Stimulated activated CD4-positive, alpha-beta T cell treated with anti-CD3 and anti-CD28 coated beads, Interleukin-2, amount 100 ng/mL, for 4 hours (primary cell): ENCODE measurements around the gene RORC.
A peak's percentile ranks its signal among the peaks of the same experiment; 100 is the strongest.
"Not testable (repeated sequence)": the region's sequence is repeated elsewhere in the genome, so short reads cannot be mapped to it uniquely, and the experiment has no call there.

ENCODE experiments used
- DNase-seq: peaks from one replicate; pipeline ENCODE4 v3.0.0-alpha.2; 2020; ENCODE audit warnings: low read depth

RORC gene

GRCh38 chr1:151774256-151774922 is 57.2 kb downstream of the RORC start:
- no peak for DNase-seq

- no peak for DNase-seq
Observed at GRCh38 chr1:151773702-151774101, 57.9 kb downstream of the RORC start.

DNA sequence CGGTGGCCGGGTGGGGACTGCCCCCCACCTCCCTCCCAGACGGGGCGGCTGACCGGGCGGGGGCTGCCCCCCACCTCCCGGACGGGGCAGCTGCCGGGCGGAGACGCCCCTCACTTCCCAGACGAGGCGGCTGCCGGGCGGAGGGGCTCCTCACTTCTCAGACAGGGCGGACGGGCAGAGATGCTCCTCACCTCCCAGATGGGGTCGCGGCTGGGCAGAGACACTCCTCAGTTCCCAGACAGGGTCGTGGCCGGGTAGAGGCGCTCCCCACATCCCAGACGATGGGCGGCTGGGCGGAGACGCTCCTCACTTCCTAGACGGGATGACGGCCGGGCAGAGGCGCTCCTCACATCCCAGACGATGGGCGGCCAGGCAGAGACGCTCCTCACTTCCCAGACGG is 62.3 kb downstream of the RORC start:
- not testable (repeated sequence) for DNase-seq

- not testable (repeated sequence) for DNase-seq
Observed at GRCh38 chr1:151768351-151769066, 63.1 kb downstream of the RORC start.

DNA sequence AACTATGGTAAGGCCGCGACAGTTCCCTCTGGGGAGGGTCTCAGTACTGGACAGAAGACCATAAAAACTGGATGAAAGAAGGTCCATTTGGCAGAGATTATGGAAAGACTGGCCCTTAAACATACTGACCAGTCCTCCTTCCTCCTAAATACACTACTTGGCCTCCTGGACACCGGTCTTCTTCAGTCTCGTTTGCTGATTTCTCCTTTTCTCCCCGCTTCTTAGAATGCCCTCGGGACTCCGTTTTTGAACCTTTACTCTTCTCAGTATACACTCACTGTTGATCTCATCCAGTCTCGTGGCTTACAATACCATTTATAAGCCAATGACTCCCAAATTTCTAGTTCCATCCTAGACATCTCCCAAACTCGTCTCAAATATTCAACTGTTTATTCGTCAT is 67.6 kb downstream of the RORC start:
- DNase-seq: no peak

DNA sequence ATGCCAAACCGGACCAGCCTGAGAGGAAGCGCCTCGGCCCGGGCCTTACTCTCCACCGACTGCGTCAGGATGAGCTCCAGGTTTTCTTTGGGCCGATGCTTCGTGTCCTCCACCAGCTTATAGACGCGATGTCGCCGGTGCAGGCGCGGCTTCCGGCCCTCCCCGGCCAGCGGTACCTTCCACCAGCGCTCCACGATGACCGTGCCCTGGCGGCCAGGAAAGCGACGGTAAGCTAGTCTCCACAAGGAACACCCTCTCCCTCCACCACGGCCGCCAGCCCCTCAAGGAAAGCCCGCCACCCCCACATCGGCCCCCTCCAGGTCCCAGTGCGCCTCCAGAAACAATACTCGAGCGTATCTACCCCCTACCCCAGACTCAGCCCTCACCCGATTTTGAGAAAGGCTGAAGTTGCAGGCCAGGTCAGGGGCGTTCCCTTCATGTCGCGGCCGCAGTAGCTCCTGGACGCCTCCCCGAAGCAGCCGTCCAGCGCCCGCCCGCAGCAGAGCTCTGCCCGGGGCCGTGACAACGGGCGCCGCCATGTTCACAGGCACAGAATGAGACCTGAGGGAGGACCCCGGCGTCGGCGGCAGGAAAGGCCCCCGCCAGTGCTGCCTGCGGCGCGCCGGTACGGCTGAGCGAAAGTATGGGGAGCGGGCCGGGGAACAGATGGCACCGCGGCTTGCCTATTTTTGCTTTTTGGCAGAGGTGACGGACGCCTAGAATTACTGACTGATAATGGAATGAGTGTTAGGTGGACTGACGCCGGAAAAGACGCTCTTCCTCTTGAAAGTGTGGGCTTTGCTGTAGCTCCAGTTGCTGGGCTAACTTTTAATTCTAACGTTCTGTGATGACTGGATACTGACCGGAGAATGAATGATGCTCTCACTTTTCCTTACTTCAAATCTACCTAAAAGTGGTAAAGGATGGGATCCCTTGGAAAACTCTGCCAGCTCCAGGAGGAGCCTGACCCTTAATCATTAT is 68.4 kb downstream of the RORC start, which contains the start of gene MRPL9:
Gene MRPL9 (minus strand): TSS at position 556 of the 981 bp plus-strand sequence. CDS start 17 bp downstream, at position 539.
- peak; percentile 74 for DNase-seq

DNA sequence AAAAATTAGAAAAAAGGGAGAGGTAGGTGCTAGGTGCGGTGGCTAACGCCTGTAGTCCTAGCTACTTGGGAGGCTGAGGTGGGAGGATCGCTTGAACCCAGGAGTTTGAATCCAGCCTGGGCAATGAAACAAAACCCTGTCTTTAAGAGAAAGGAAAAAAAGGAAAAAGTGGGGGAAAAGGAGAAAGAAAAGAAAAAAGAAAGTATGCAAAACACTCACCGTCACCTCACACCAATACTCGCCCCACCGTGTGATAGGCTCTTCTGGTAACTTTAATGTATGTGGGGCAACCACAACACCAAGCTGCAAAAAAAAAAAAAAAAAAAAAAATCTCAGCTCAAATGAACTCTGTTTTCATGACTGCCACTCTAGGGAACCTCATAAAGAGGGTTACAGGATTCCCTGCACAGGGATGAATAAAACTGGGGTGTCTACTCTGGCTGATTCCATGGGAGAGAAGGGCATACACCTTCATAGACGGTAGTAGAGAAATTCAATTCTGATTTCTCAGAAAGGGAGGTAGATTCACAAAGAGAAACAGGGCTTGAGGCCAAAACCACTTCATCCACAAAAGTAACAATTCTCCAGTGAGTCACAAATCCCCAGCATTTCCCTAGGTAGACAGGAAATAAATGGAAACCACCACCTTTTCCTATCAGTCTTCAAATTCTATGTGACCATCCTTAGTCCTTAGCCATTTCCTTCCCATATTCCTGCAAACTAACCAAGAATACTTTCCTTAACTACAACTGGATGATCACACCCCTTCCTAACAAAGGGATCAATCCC is 70.8 kb downstream of the RORC start:
- no peak for DNase-seq

- no peak for DNase-seq
Observed at GRCh38 chr1:151759241-151759640, 72.4 kb downstream of the RORC start.

GRCh38 chr1:151756291-151756690 is 75.3 kb downstream of the RORC start:
- DNase-seq: no peak
